GM18868 (cell line): ENCODE data around the gene ALCAM.
"Not testable (repeated sequence)": the region's sequence is repeated elsewhere in the genome, so short reads cannot be mapped to it uniquely, and the experiment has no call there.

Source experiments
- ATAC-seq: cut with Tn5 transposase; IDR thresholded peaks from one replicate; pipeline ENCODE4 v1.9.1; 2021; ENCODE audit warnings: mild to moderate bottlenecking, moderate library complexity; ENCODE audit not compliant: unreplicated experiment

Gene ALCAM

DNA sequence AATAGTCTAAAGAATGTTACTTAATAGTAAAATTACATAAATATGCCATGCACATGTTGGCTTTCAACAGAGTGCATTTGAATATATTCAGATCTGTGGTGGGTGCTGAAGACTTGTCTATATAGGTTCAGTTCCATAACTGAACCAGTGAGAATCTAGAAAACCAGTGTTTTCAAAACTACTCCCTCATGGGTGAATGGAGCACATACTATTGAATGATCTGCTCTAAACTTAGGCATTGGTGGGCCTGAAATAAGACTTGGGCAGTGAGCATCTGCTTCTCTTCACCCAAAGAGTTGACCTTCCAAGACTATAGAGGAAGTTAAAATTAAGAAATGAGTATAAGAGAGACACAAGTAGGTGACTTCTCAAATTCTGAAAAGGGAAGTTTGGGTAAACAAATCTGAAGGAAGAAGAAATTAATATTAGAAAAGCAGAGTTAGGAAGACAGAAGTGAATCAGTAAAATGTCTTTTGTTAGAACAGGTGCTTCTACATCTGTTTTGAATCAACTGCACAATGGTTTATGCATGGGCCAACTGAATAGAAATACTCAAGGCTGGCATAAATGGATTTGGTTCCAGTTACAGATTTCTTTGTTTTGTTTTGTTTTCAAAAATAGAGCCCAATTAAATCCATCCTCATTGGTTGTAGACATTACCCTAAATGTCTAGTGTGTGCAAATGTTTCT, 19.3 kb downstream of the ALCAM start:
- peak; percentile 89 for ATAC-seq

GRCh38 chr3:105387122-105387751, 20.5 kb downstream of the ALCAM start:
- no peak for ATAC-seq

DNA sequence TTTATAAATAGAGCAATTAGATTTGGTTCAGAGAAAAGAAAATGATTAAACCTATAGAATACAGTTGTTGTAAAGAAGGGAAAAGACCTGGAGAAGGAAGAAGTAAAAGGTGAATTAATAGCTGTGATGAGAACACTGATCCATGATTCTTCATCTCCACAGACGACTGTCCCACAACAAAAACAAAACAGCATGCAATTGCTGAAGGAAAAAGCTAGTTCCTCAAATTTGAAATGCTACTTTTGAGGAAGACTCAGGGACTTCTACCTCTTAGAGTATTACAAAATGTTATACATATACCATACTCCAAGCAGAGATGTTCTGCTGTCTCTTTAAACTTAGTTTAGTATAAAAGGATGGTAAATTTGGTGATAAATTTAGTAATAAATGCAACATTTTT, 21.5 kb downstream of the ALCAM start:
- ATAC-seq = no peak

DNA sequence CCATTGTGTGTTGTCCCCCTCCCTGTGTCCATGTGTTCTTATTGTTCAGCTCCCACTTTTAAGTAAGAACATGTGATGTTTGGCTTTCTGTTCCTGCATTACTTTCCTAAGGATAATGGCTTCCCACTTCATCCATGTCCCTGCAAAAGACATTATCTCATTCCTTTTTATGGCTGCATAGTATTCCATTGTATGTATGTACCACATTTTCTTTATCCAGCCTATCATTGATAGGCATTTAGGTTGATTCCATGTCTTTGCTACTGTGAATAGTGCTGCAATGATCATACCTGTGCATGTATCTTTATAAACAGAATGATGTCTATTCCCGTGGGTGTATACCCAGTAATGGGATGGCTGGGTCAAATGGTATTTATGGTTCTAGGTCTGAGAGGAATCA, 23.1 kb downstream of the ALCAM start:
- ATAC-seq = not testable (repeated sequence)

DNA sequence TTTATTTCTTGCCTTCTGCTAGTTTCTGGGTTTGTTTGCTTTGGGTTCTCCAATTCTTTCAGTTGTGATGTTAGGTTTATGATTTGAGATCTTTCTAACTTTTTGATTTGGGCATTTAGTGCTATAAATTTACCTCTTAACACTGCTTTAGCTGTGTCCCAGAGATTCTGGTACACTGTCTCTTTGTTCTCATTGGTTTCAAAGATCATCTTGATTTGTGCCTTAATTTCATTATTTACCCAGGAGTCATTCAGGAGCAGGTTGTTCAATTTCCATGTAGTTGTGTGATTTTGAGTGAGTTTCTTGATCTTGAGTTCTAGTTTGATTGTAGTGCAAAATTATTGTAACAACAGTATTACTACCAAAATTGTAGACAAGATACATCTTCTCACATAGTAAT, 25.9 kb downstream of the ALCAM start:
- ATAC-seq = not testable (repeated sequence)

GRCh38 chr3:105394177-105394576, 27.5 kb downstream of the ALCAM start:
- ATAC-seq = no peak

DNA sequence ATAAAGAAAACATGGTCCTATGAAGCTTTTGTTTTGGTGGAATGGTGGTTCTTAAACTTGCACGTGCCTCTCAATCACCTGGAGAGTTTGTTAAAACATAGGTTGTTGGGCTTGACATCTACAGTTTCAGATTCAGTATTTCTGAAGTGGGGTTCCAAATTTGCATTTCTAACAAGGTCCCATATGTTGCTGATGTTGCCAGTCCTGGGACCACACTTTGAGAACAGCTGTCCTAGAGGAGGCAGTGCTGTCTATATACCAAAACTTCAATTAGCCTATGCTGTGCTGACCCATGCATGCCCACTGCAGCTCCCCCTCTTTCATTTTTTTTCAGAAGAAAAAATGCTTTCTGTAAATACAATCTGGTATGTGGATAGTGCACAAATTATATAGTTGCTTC, 31.3 kb downstream of the ALCAM start:
- ATAC-seq = no peak

DNA sequence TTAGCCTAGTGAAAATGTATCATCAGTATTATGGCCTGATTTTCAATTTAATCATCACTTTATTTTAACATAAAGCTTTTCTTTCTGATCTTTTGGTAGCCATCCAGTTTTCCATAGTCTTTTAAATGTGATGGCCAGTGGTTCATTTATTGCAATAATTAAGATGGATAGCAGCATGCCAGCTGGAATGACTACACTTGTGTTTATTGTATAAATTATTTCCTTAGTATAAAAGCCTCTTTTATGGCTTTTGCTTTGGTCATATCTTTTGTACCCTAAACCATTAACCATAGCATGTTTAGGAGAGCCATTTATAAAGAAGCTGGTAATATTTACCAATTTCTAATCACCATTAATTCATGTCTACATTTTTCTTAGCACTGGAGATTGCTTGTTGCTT, 31.7 kb downstream of the ALCAM start:
- no peak for ATAC-seq

GRCh38 chr3:105399062-105399461, 32.4 kb downstream of the ALCAM start:
- no peak for ATAC-seq

GRCh38 chr3:105399611-105400010, 32.9 kb downstream of the ALCAM start:
- ATAC-seq = no peak

DNA sequence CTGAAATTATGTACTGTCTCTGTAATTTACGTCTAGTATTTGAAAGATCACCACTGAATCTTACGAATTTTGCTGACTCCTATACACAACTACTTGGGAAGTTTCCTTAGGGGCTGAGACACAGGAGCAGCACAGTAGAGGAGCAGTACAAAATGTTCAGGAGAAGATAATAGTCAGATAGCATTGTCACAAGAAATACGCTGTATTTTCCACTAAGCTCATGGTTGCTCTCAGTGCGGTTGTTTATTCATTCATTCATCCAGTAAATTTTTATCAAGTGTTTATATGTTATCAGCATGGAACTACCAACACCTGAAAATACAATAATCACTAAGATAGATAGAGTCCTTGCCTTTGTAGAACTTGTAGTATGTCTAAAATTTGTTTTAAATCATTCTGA, 34.5 kb downstream of the ALCAM start:
- no peak for ATAC-seq

GRCh38 chr3:105401691-105402149, 35.0 kb downstream of the ALCAM start:
- ATAC-seq = no peak

- no peak for ATAC-seq
These were observed 35.6 kb downstream of the ALCAM start for GRCh38 chr3:105402287-105402801.

DNA sequence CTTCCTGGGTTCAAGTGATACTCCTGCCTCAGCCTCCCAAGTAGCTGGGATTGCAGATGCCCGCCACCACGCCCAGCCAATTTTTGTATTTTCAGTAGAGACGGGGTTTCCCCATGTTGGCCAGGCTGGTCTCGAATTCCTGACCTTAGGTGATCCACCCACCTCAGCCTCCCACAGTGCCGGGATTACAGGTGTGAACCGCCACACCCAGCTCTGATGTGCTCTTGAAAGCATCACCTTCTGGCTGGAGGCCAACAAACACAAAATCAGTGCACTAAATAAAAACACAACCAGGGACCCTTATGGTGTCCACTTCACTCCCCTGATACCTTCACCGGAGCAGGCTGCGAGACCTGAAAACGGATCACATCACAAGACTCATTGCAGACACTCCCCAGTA, 36.3 kb downstream of the ALCAM start:
- ATAC-seq = not testable (repeated sequence)

- no peak for ATAC-seq
These were observed 39.6 kb downstream of the ALCAM start for GRCh38 chr3:105406268-105406667.

GRCh38 chr3:105409364-105409763, 42.7 kb downstream of the ALCAM start:
- no peak for ATAC-seq

GRCh38 chr3:105413343-105413887, 46.7 kb downstream of the ALCAM start:
- no peak for ATAC-seq

GRCh38 chr3:105414841-105415240, 48.1 kb downstream of the ALCAM start:
- ATAC-seq = no peak

GRCh38 chr3:105415951-105416350, 49.2 kb downstream of the ALCAM start:
- ATAC-seq = no peak

DNA sequence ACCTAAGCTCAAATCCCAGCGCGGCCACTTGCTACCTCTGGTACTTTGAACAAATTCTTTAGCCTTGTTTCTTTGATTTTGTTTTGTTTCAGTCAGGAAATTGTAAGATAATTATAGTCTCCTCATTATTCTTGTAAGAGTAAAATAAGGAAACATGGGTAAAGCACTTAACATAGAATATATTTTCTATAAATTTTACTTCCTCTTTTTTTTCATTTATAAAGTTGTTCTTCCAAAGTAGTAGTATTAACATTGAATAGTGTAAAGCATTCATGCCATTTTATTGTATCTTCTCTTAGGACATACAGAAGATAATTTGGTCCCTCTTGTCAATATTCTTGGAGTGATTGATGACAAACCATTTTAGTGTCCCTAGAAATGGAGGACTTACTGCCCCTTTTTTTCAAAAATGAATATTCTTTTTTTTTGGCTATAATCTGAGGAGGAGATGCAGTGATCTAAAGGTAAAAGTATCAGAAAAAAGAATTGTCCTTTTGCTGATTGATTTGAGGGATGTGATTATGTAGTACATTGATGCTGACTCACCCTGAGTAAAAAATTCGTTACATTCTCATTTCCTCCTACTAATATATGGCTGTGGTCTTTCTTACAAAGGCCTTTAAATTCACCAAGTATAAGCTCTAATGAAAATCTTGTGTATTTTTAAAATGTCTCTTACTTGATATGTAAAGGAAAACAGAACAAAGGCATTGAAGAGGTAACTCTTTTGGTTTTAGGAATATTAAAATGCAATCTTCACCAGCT, 51.0 kb downstream of the ALCAM start:
- ATAC-seq = peak; percentile 84

- no peak for ATAC-seq
These were observed 55.9 kb downstream of the ALCAM start for GRCh38 chr3:105422645-105423044.
